ENCODE data around the gene GGTLC2. TPM values are rescaled to one million over a fixed set of nuclear protein-coding genes. Genes with fewer than 3 reads are reported as not detected.
"Not testable (repeated sequence)": the region's sequence is repeated elsewhere in the genome, so short reads cannot be mapped to it uniquely, and the experiment has no call there.

Gene GGTLC2
- total RNA-seq, 1 donor from 2014 or later: not detected

DNA sequence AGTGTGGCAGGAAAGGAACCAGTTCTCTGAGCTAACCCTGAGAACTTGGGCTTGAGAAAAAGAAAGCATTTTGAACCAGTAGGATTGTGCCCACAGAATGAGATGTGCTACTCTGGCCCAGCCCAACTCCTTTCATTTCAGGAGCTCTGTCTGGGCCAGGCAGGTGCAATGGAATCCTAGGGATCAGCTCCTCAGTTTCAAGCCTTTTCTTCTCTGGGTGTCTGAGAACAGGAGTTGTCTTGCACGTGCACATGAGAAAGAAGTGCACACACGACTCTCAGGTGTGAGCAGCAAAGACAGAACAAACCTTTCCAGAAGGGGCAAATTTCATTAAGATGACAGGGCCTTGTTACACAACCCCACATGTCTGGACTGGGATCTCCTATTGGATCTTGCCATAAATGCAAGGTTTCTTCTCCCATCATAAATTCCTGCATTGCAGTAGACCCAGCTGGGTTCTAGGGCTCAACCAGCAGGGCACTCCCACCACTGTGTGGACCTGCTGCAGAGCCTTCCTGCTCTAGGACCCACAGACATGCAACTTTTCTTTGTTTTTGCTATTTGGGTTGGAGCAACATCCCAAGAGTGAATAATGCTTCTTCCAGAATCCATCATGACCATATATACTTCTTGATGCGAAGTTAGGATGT lies 24.5 kb upstream of the GGTLC2 start:
- Mint-ChIP-seq H3K9me3 (ENCODE audit: unreplicated experiment) (no peaks in the 10 kb centered on the region), H3K4me3 (ENCODE audit: unreplicated experiment) (no peak overlapping the region), H3K27me3 (ENCODE audit: unreplicated experiment) (peaks cover 18% of the 10 kb centered on the region), H3K4me1 (ENCODE audit: unreplicated experiment) (no peaks in the 10 kb centered on the region), H3K27ac (ENCODE audit: unreplicated experiment) (no peak overlapping the region), H3K36me3 (ENCODE audit: unreplicated experiment) (no peaks in the 10 kb centered on the region)
- TF ChIP-seq, protein P1, sequence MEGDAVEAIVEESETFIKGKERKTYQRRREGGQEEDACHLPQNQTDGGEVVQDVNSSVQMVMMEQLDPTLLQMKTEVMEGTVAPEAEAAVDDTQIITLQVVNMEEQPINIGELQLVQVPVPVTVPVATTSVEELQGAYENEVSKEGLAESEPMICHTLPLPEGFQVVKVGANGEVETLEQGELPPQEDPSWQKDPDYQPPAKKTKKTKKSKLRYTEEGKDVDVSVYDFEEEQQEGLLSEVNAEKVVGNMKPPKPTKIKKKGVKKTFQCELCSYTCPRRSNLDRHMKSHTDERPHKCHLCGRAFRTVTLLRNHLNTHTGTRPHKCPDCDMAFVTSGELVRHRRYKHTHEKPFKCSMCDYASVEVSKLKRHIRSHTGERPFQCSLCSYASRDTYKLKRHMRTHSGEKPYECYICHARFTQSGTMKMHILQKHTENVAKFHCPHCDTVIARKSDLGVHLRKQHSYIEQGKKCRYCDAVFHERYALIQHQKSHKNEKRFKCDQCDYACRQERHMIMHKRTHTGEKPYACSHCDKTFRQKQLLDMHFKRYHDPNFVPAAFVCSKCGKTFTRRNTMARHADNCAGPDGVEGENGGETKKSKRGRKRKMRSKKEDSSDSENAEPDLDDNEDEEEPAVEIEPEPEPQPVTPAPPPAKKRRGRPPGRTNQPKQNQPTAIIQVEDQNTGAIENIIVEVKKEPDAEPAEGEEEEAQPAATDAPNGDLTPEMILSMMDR (IDR thresholded peaks at IDR 0.05): no peak
- no peak for DNase-seq (ENCODE audit: extremely low spot score, unreplicated experiment)

DNA sequence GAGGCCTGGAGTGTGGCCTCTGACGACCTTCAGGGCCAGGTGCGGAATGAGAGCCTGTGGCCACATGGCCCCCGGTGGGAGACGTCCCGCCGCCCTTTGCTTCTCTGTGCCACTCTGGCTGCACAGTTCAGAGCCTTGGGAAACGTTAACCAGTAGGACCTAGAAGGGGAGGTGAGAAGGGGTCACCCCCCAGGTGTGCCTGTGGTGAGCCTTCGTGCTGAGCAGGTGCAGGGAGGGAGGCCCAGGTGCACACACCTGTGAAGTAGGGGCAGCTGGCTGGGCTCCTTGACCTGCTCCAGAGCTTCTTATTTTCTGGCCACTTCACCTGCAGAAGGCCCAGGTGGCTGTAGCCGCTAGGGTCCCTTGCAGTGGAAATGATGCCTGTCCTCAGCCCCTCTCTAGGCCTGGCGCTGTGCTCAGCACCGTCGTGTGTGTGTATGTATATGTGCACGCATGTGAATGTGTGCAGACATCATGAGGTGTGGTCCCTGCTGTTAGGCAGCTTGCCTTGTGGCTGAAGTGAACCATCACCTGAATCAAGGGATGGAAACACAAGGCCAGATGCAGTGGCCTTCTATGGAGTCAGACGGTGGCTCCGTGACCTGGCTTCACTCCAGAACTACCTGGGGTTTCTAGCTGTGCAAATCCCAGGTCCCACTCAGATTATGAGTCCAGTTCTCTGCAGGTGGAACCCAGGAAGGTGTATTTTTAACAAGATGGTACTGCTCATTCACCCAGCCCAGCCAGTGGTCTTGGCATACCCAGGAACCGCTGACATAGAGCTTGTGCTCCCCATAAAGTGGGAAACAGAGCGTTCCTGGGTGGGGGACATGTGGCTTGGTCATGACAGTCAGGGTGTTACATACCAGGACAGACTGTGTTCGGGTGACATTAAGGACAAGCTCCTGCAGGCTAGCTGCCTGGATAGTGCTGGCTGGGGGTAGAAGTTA lies 15.6 kb upstream of the GGTLC2 start:
- not testable (repeated sequence) for H3K36me3 Mint-ChIP-seq (ENCODE audit: unreplicated experiment); H3K27ac Mint-ChIP-seq (ENCODE audit: unreplicated experiment); H3K4me1 Mint-ChIP-seq (ENCODE audit: unreplicated experiment); H3K4me3 Mint-ChIP-seq (ENCODE audit: unreplicated experiment); H3K9me3 Mint-ChIP-seq (ENCODE audit: unreplicated experiment); H3K27me3 Mint-ChIP-seq (ENCODE audit: unreplicated experiment)
- DNase-seq (ENCODE audit: extremely low spot score, unreplicated experiment): peak; percentile 54

DNA sequence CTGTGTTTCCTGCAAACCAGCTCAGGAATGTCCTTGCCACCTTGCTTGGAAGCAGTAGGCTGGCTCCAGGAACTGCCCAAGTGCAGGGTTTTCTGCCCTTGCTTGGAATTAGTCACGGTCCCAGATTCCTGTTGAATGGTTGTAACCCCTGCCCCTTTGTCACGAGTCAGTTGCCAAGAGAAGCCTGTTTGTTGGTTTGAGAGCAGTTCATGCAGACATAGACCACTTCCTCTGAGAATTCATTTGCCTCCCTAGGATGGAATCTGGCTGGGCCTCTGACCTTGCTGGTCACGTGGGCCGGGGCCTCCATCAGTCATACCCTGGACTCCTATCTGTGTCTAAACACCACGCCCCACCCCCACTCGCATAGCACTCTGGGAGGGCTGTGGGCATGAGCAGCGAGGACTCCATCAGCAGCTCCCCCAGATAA lies 13.2 kb upstream of the GGTLC2 start:
- H3K9me3 Mint-ChIP-seq (ENCODE audit: unreplicated experiment); H3K27me3 Mint-ChIP-seq (ENCODE audit: unreplicated experiment); H3K27ac Mint-ChIP-seq (ENCODE audit: unreplicated experiment); H3K36me3 Mint-ChIP-seq (ENCODE audit: unreplicated experiment); H3K4me1 Mint-ChIP-seq (ENCODE audit: unreplicated experiment); H3K4me3 Mint-ChIP-seq (ENCODE audit: unreplicated experiment): not testable (repeated sequence)
- peak; percentile 57 for DNase-seq (ENCODE audit: extremely low spot score, unreplicated experiment)

DNA sequence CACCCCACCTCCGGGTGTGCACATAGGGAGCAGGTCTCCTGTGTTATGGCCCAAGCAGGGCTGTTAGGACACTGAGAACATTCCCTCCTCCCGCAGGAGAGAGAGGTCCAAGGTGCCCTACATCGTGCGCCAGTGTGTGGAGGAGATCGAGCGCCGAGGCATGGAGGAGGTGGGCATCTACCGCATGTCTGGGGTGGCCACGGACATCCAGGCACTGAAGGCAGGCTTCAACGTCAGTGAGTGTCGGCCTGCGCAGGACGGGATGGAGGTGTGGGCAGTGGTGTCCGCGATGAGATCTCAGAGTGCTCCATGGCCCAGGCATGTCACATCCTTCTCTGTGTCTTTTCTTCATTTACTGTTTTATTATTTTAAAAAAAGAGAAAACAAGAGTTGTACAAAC lies 12.2 kb upstream of the GGTLC2 start:
- H3K36me3 Mint-ChIP-seq (ENCODE audit: unreplicated experiment); H3K4me3 Mint-ChIP-seq (ENCODE audit: unreplicated experiment); H3K9me3 Mint-ChIP-seq (ENCODE audit: unreplicated experiment); H3K4me1 Mint-ChIP-seq (ENCODE audit: unreplicated experiment); H3K27ac Mint-ChIP-seq (ENCODE audit: unreplicated experiment); H3K27me3 Mint-ChIP-seq (ENCODE audit: unreplicated experiment); DNase-seq (ENCODE audit: extremely low spot score, unreplicated experiment): not testable (repeated sequence)

DNA sequence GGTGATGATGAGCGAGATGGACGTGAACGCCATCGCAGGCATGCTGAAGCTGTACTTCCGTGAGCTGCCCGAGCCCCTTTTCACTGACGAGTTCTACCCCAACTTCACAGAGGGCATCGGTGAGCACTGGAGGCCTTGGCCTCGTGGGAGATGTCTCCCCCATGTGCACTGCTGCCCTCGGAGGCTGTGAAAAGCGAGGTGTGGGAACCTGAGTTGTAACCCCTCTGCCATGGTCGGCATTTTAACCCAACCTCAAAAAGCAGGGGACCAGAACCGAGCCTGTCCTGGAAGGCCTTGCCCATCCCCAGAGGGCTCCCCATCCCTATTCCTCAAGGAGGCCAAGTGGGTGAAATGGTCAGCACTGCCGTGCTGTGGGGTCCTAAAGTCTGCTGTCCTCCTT lies 10.9 kb upstream of the GGTLC2 start:
- H3K4me3 Mint-ChIP-seq (ENCODE audit: unreplicated experiment); DNase-seq (ENCODE audit: extremely low spot score, unreplicated experiment): not testable (repeated sequence)

DNA sequence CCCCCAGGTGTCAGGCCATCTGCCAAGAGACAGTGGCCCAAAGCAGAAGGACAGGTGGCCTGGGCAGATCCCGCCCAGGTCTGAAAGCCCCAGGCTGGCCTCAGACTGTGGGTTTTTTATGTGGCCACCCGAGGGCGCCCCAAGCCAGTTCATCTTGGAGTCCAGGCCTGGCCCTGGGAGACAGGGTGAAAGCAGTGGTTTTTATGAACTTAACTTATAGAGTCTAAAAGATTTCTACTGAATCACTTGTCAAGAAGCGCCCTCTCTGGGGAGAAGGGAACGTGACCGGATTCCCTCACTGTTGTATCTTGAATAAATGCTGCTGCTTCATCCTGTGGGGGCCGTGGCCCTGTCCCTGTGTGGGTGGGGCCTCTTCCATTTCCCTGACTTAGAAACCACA lies 8.2 kb upstream of the GGTLC2 start:
- not testable (repeated sequence) for H3K36me3 Mint-ChIP-seq (ENCODE audit: unreplicated experiment); H3K4me3 Mint-ChIP-seq (ENCODE audit: unreplicated experiment); H3K27me3 Mint-ChIP-seq (ENCODE audit: unreplicated experiment)

More for the DNA sequence above, 10.9 kb upstream of the GGTLC2 start:
- not testable (repeated sequence) for H3K27me3 Mint-ChIP-seq (ENCODE audit: unreplicated experiment); H3K36me3 Mint-ChIP-seq (ENCODE audit: unreplicated experiment); H3K4me1 Mint-ChIP-seq (ENCODE audit: unreplicated experiment); H3K9me3 Mint-ChIP-seq (ENCODE audit: unreplicated experiment); H3K27ac Mint-ChIP-seq (ENCODE audit: unreplicated experiment)

DNA sequence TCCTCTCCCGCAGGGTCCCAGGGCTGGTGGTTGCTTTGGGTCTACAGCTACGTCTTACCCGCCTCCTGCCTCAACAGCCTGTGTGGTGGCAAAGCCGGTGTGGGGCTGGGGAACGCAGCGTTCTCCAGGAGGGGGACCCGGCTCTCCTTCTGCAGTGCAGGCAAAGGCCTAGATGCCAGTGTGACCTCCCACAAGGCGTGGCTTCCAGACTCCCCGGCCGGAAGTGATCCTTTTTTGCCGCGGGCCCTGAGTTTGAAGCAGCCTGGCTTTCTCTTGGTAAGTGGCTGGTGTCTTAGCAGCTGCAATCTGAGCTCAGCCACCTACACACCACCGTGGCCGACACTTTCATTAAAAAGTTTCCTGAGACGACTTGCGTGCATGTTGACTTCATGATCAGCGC lies 6.1 kb upstream of the GGTLC2 start:
- H3K27ac Mint-ChIP-seq (ENCODE audit: unreplicated experiment); DNase-seq (ENCODE audit: extremely low spot score, unreplicated experiment); H3K27me3 Mint-ChIP-seq (ENCODE audit: unreplicated experiment); H3K36me3 Mint-ChIP-seq (ENCODE audit: unreplicated experiment); H3K9me3 Mint-ChIP-seq (ENCODE audit: unreplicated experiment); H3K4me3 Mint-ChIP-seq (ENCODE audit: unreplicated experiment); H3K4me1 Mint-ChIP-seq (ENCODE audit: unreplicated experiment): not testable (repeated sequence)

More for the DNA sequence above, 8.2 kb upstream of the GGTLC2 start:
- H3K9me3 Mint-ChIP-seq (ENCODE audit: unreplicated experiment); H3K27ac Mint-ChIP-seq (ENCODE audit: unreplicated experiment); H3K4me1 Mint-ChIP-seq (ENCODE audit: unreplicated experiment); DNase-seq (ENCODE audit: extremely low spot score, unreplicated experiment): not testable (repeated sequence)

DNA sequence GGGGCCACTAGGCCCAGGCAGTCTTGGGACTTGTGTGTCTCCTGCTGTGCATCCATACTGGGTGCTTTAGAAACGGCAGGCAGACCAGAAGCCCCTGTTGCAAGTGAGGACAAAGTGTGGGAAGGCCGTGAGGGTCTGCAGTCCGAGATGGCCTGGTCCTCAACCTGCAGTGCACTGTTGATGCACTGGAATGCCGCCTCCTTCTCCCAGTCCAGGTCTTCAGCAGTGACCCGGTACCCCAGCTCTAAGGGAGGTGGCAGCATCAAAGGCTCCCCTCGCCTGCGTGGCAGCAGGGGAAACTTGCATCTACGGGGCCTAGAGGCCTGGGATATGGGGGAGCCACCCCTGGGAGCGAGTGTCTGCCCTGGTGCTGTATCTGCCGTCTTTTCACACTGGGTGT lies 2.2 kb upstream of the GGTLC2 start:
- H3K27ac Mint-ChIP-seq (ENCODE audit: unreplicated experiment); H3K9me3 Mint-ChIP-seq (ENCODE audit: unreplicated experiment); H3K4me3 Mint-ChIP-seq (ENCODE audit: unreplicated experiment); DNase-seq (ENCODE audit: extremely low spot score, unreplicated experiment); H3K27me3 Mint-ChIP-seq (ENCODE audit: unreplicated experiment); H3K36me3 Mint-ChIP-seq (ENCODE audit: unreplicated experiment); H3K4me1 Mint-ChIP-seq (ENCODE audit: unreplicated experiment): not testable (repeated sequence)

DNA sequence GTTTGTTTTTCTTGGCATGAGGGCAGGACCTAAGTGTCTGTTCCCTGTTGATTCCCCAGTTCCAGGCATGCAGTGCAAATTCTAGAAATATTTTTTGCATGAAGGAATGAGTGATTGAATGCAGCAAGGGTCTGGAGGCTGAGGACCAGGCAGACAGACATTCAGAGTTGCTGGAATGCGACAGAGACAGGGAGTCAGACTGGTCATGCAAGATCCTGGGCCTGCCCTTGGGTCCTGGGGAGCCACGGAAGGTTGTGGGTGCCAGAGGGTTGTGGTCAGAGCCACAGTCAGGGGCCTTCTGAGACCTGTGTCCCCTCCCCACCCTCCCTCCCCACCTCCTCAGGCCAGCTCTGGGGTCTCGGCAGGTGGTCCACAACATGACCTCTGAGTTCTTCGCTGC lies 1.6 kb downstream of the GGTLC2 start:
- H3K27ac Mint-ChIP-seq (ENCODE audit: unreplicated experiment); H3K36me3 Mint-ChIP-seq (ENCODE audit: unreplicated experiment); H3K9me3 Mint-ChIP-seq (ENCODE audit: unreplicated experiment); H3K27me3 Mint-ChIP-seq (ENCODE audit: unreplicated experiment); H3K4me3 Mint-ChIP-seq (ENCODE audit: unreplicated experiment); DNase-seq (ENCODE audit: extremely low spot score, unreplicated experiment); H3K4me1 Mint-ChIP-seq (ENCODE audit: unreplicated experiment): not testable (repeated sequence)

All from osteocyte (in vitro differentiated cells).